OCI-LY7 (cell line): Measurements from ENCODE around the gene ASB7.

Source experiments
- CTCF ChIP-seq: fragments of 200-600 bp; sonication (generic); conservative IDR thresholded peaks from 2 replicates; pipeline ENCODE4 v1.5.1; 2014; ENCODE audit warnings: mild to moderate bottlenecking, antibody characterized with exemption, low read length, moderate library complexity, mixed read lengths
- EZH2phosphoT487 ChIP-seq: fragments of 200-600 bp; sonication (generic); IDR thresholded peaks from 2 replicates; pipeline ENCODE4 v1.6.1; 2018; ENCODE audit warnings: low read depth, borderline replicate concordance, mild to moderate bottlenecking, mixed run types, antibody characterized with exemption, low read length, moderate library complexity, mixed read lengths

DNA sequence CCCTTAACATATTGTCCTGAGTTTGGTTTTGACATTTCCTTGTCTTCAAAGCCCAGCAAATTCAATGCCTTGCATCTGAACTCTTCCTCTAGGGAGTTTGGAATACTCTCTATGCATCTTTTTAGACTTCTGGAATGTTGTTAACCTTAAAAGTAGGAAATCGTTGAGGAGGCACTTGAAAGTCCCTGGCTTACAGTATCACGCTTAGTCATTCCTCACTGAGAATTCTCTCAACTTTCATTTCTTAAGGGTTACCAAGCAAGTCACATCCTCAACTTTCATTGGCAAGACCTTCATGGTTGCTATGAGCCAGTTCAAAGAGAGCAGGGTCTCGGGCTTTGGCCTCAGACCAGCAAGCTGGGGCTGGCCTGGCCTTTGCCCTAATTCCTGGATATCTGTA, 89.9 kb downstream of the ASB7 start:
- TF ChIP-seq CTCF (no peak), EZH2phosphoT487 (no peak)
